WI38 (cell line): ENCODE measurements around the gene GRK3.

ENCODE experiments used
- H3K4me3 ChIP-seq: 2 replicates; pipeline ENCODE4 v1.5.1; 2011; ENCODE audit warnings: low read depth, mild to moderate bottlenecking, control low read depth, low read length
- TF ChIP-seq, protein P1 (sequence below): IDR thresholded peaks from 2 replicates; pipeline ENCODE4 v1.5.1; 2012; ENCODE audit warnings: low read depth, mild to moderate bottlenecking, control low read depth, low read length

GRK3 gene

DNA sequence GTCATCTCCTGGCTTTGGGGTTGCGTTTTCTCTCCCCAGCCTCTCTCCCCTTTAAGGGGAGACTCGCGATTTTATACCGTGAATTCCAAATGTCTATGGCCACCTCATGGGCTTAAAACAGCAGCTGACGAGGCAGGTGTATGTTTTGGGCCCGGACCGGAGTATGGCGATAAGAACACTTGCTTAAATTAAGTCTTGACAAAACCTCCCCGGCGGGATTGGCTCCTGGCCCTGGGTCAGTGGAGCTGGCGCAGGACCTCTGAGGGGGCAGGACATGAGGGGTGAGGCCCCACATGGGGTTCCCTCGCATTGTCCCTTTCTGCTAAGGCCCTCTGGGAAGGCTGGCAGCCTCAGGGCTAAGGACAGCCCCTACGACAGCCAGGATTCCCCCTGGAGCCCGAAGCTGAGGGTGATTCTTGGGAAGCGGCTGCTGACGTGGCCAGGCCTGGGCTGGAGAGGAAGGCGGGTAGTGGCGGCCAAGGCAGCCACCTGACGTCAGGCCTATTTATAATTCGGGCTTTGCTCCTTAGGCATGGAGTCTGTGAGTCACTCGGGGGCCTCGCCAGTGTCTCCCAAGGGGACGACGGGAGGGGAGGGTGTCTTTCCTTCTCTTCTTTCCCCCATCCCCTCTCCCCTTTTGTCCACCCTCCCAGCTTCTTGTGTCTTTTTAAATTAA, 190.2 kb downstream of the GRK3 start:
- H3K4me3 ChIP-seq, result no peak overlapping the region
- TF ChIP-seq, protein P1, sequence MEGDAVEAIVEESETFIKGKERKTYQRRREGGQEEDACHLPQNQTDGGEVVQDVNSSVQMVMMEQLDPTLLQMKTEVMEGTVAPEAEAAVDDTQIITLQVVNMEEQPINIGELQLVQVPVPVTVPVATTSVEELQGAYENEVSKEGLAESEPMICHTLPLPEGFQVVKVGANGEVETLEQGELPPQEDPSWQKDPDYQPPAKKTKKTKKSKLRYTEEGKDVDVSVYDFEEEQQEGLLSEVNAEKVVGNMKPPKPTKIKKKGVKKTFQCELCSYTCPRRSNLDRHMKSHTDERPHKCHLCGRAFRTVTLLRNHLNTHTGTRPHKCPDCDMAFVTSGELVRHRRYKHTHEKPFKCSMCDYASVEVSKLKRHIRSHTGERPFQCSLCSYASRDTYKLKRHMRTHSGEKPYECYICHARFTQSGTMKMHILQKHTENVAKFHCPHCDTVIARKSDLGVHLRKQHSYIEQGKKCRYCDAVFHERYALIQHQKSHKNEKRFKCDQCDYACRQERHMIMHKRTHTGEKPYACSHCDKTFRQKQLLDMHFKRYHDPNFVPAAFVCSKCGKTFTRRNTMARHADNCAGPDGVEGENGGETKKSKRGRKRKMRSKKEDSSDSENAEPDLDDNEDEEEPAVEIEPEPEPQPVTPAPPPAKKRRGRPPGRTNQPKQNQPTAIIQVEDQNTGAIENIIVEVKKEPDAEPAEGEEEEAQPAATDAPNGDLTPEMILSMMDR, result no peak

DNA sequence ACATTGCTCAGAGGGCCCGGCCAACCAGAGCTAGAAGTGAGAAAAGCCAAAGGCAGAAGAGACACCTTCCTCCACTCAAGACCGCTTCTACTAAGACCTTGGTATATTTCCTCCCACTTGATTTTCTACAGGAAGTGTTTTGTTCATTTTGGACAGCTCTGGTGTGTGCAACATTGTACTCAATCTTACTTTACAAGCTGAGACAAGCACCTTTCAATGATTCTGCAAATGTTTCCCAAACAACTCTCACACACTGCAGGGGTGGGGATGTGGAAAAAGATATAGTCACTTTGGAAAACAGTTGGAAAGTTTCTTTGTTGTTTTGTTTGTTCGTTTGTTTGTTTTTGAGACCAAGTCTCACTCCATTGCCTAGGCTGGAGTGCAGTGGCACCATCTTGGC, 193.2 kb downstream of the GRK3 start:
- TF ChIP-seq, protein P1, result no peak
- H3K4me3 ChIP-seq, result no peak overlapping the region

DNA sequence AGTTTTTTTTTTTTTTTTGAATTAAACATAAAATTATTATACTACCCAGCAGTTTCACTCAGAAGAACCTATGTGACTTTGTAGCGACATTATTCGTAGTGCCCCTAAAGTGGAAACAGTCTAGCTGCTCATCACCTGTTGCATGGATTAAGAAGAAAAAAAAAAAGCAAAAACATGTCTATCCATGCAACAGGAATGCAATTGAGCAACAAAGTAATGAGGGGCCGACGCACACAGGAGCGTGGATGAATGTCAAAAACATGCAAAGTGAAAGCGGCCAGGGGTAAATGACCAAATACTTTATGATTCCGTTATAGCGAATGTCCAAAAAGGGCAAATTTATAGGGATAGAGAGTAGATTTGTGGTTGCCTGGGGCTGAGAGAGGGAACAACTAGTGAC, 193.8 kb downstream of the GRK3 start:
- TF ChIP-seq, protein P1, result no peak
- no peak overlapping the region for H3K4me3 ChIP-seq

DNA sequence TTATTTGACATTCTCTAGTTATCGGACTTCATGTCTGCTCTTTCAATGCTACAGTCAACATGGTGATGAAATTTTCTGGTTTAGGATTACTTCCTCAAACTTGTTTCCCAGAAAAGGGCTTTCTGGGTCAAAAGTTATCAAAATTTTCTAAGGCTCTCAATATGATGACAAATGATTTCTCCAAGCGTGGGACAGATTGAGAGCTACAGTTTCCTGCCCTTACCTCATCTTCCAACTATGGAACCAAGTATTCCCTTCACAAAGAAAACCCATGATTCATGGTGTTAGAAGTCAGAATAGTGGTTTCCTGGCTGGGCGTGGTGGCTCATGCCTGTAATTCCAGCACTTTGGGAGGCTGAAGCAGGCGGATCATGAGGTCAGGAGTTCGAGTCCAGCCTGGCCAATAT, 195.4 kb downstream of the GRK3 start:
- no peak overlapping the region for H3K4me3 ChIP-seq
- TF ChIP-seq, protein P1, result no peak

DNA sequence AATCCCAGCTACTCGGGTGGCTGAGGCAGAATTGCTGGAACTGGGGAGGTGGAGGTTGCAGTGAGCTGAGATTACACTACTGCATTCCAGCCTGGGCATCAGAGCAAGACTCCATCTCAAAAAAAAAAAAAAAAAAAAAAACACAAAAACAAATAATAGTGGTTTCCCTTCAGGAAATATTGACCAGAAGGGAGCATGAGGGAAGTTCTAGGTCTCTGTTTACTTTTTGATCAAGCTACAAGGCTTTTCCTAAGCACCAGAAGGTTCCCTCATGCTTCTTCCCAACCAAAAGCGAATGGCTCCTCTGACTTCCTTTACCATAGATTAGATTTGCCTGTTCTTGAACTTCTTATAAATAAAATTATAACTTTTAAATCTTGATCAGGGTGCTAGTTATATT, 195.8 kb downstream of the GRK3 start:
- no peak overlapping the region for H3K4me3 ChIP-seq
- TF ChIP-seq, protein P1, result no peak

DNA sequence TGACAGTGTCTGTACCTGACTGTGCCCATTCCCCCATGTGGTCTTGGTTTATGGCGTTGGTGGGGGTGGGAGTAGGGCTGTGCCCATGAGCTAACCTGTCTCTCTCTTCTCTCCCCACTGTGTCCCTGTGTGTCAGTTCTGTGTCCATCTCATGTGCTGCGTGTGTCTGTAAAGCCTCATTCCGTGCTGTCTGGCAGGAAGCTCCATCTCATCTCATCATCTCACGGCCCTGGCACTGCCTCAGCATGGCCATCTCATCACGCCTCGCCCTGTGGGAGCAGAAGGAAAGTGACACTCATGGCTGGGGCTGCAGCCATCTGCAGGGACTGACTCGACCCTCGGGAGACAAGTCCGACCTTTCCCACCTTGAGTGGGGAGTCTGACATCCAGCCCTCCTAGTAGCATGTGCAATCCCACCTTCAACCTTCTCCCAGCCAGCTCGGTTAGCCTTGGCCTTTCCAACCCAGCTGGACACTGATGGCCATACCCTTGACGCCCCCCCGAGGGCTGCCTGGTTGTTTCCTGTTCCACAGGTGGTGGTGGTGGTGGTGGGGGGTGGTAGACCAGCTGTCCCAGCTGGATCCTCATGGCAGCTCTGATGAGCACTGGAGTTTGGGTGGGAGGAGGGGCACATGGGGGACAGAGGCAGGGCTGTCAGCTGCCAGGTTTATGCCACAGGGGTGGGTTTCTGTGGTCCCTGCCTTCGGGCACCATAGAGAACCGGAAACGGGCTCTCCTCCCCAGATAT, 196.5 kb downstream of the GRK3 start:
- no peak overlapping the region for H3K4me3 ChIP-seq
- TF ChIP-seq, protein P1, result no peak

DNA sequence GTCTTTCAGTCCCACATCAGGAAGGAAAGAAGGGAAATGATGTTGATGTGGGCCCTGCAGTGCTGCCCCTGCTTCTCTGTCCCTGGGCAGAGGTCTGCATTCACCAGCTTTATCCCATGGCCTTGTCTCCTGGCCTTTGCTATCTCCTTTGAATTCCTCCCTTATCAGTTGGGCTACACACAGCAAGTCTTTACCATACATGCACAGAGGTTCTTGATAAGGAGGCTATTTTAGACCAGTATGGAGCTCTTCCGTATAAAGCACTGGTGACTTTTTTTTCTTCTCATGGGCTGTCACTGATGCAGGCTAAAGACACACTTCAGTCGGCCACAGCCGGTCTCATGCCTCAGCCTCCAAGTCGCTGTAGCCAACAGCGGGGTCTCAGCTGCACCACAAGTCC, 197.7 kb downstream of the GRK3 start:
- TF ChIP-seq, protein P1, result no peak
- no peak overlapping the region for H3K4me3 ChIP-seq
